ENCODE results near the gene MPPED2. TPM values are rescaled to one million over a fixed set of nuclear protein-coding genes. Genes with fewer than 3 reads are reported as not detected.

Gene MPPED2
- total RNA-seq, 1 experiment from 2014 or later = not detected

- DNase-seq (ENCODE audit: low read depth, low spot score) = no peak
- no peak overlapping the region for H2AFZ ChIP-seq (ENCODE audit: low read depth, low read length, poor library complexity, severe bottlenecking)
- H3K4me1 ChIP-seq (ENCODE audit: control insufficient read depth in 1 of 2, insufficient read depth in 2 of 2, low read length in 2 of 2) = no peaks in the 10 kb centered on the region
- CTCF ChIA-PET = no interaction called here
- TF ChIP-seq REST (IDR thresholded peaks at IDR 0.05; ENCODE audit: low read depth) = no peak
- TF ChIP-seq EGR1 (IDR thresholded peaks at IDR 0.05; ENCODE audit: low read depth) = no peak
- TF ChIP-seq EZH2 (IDR thresholded peaks at IDR 0.05) = no peak
- TF ChIP-seq EZH2phosphoT487 (IDR thresholded peaks at IDR 0.05; ENCODE audit: borderline replicate concordance) = no peak
- no peak for TF ChIP-seq MAX (IDR thresholded peaks at IDR 0.05)
- no peak for TF ChIP-seq SP1 (IDR thresholded peaks at IDR 0.05; ENCODE audit: low read depth)
- no peak for TF ChIP-seq YY1 (IDR thresholded peaks at IDR 0.05; ENCODE audit: extremely low read depth, insufficient replicate concordance, low read depth, low read length)
- no peak for TF ChIP-seq SIN3A (IDR thresholded peaks at IDR 0.05; ENCODE audit: low read depth)
- TF ChIP-seq SRF (IDR thresholded peaks at IDR 0.05; ENCODE audit: low read depth) = no peak
- no peak for TF ChIP-seq RAD21 (IDR thresholded peaks at IDR 0.05; ENCODE audit: low read depth)
- TF ChIP-seq TCF7L2 (IDR thresholded peaks at IDR 0.05; ENCODE audit: borderline replicate concordance, extremely low read depth, insufficient read depth, insufficient read length) = no peak
- TF ChIP-seq ZFX (IDR thresholded peaks at IDR 0.05) = no peak
- TF ChIP-seq JUND (IDR thresholded peaks at IDR 0.05) = no peak
- H3K27ac ChIP-seq (ENCODE audit: low read depth, low read length) = no peak overlapping the region
- no peaks in the 10 kb centered on the region for H3K9me3 ChIP-seq (ENCODE audit: control insufficient read depth in 1 of 2, insufficient read depth in 1 of 2, low read depth in 1 of 2, low read length in 2 of 2)
- no peak overlapping the region for H3K4me3 ChIP-seq (replicated peaks in 1 of 2; ENCODE audit: low read depth in 1 of 2, low read length in 2 of 2)
- RAD21 ChIA-PET (ENCODE audit: low non-redundant PET in 1 of 2, low total read pairs in 2 of 2, uncharacterized antibody in 2 of 2, unreplicated experiment in 2 of 2) = no interaction called here
- H4K20me1 ChIP-seq (ENCODE audit: insufficient read depth) = no peaks in the 10 kb centered on the region
- POLR2A ChIA-PET = no interaction called here
- no peaks in the 10 kb centered on the region for H3K36me3 ChIP-seq (ENCODE audit: control insufficient read depth in 1 of 2, insufficient read depth in 2 of 2, low read length in 2 of 2)
- no peaks in the 10 kb centered on the region for H3K9me2 ChIP-seq (ENCODE audit: insufficient read depth)
- no peak for ATAC-seq
- BruUV-seq (replicated peaks) = no TSS peak
- intact Hi-C loops (cut with micrococcal nuclease) = no loop called here
- H3K4me2 ChIP-seq (ENCODE audit: low read length) = no peak overlapping the region
- H3K79me2 ChIP-seq (ENCODE audit: insufficient read depth, low read length) = no peaks in the 10 kb centered on the region
- H3K9ac ChIP-seq (ENCODE audit: low read length) = no peak overlapping the region
- peaks cover 20% of the 10 kb centered on the region for H3K27me3 ChIP-seq (ENCODE audit: insufficient read depth, low read length)
These were observed 58.6 kb downstream of the MPPED2 start for GRCh38 chr11:30527566-30527965.
